HepG2 (cell line): ENCODE results near the gene PRKACB. TPM values are rescaled to one million over a fixed set of nuclear protein-coding genes. Genes with fewer than 3 reads are reported as not detected.

Experiments used
- ATAC-seq: fragments of 200-7000 bp; cut with Tn5 transposase; 3 replicates; pipeline ENCODE4 v1.9.1; 2020; ENCODE audit warnings: mild to moderate bottlenecking, moderate library complexity
- BruUV-seq: library from RNA; stranded (reverse); fragments of 400-500 nt; replicated peaks from 2 replicates; lab custom pipeline; 2021; lab: Mats Ljungman, UMichigan
- CTCF ChIA-PET: fragments of 300-600 bp; formaldehyde crosslinking; extraction: SDS; loops from one replicate; lab custom pipeline; 2021; ENCODE audit warnings: low total read pairs, inconsistent platforms, low intra/inter-chr PET ratio; lab: Yijun Ruan, JAX
- POLR2A ChIA-PET: fragments of 350-600 bp; sonication (Branson Sonifier 250); formaldehyde crosslinking; loops from one replicate; lab custom pipeline; 2020; ENCODE audit warnings: antibody characterized with exemption, inconsistent platforms; lab: Yijun Ruan, JAX
- DNase-seq: peaks from one replicate; pipeline ENCODE4 v3.0.0-alpha.2; 2015; ENCODE audit warnings: low spot score
- FAIRE-seq: peaks from 3 replicates; lab custom pipeline; 2011; peaks lifted over from hg19 to GRCh38; lab: Jason Lieb, UNC
- H2AFZ ChIP-seq: one replicate; pipeline ENCODE4 v1.6.1; 2011; ENCODE audit warnings: low read length, inconsistent platforms
- H3K27ac ChIP-seq: fragments of 300-600 bp; 3 replicates; pipeline ENCODE4 v1.8.0; 2011; ENCODE audit warnings: mixed run types, mild to moderate bottlenecking, mixed read lengths, low read length, inconsistent platforms; ENCODE audit not compliant: insufficient read depth; ENCODE audit errors: extremely low read length
- H3K27me3 ChIP-seq, 2 experiments: fragments of 200-600 bp in 1 of 2; 2 replicates in 1 of 2; 3 replicates in 1 of 2; pipeline versions ENCODE4 v1.6.0 to v1.8.0; 2011; ENCODE audit warnings: low read length in 2 of 2, mild to moderate bottlenecking in 2 of 2, moderate library complexity in 2 of 2, inconsistent platforms in 1 of 2; ENCODE audit not compliant: insufficient read depth in 2 of 2, control insufficient read depth in 1 of 2
- H3K36me3 ChIP-seq, 2 experiments: fragments of 200-600 bp in 1 of 2; replicated peaks in 1 of 2; 2 replicates in 1 of 2; 3 replicates in 1 of 2; pipeline versions ENCODE4 v1.5.1 to v1.8.0; 2011; ENCODE audit warnings: low read length in 2 of 2, inconsistent platforms in 1 of 2; ENCODE audit not compliant: insufficient read depth in 2 of 2, control insufficient read depth in 1 of 2
- H3K4me1 ChIP-seq: 2 replicates; pipeline ENCODE4 v1.5.1; 2012; ENCODE audit warnings: low read length, inconsistent platforms; ENCODE audit not compliant: insufficient read depth
- H3K4me2 ChIP-seq: 2 replicates; pipeline ENCODE4 v1.6.0; 2011; ENCODE audit warnings: low read depth, low read length, inconsistent platforms
- H3K4me3 ChIP-seq, 3 experiments: fragments of 200-600 bp in 1 of 3; sonication (generic), shearing (Covaris generic) in 1 of 3; replicated peaks in 1 of 3; 2 replicates each; pipeline ENCODE4 v1.5.1; 2011 to 2016; ENCODE audit warnings: low read length in 3 of 3, inconsistent platforms in 2 of 3, low read depth in 2 of 3, mild to moderate bottlenecking in 2 of 3, control low read depth in 1 of 3, mixed read lengths in 1 of 3; ENCODE audit not compliant: insufficient read depth in 1 of 3
- H3K79me2 ChIP-seq: one replicate; pipeline ENCODE4 v1.6.1; 2011; ENCODE audit warnings: low read length, inconsistent platforms; ENCODE audit not compliant: insufficient read depth
- H3K9ac ChIP-seq: 2 replicates; pipeline ENCODE4 v1.6.0; 2011; ENCODE audit warnings: mild to moderate bottlenecking, low read depth, low read length, inconsistent platforms; ENCODE audit not compliant: insufficient read depth
- H3K9me3 ChIP-seq: 2 replicates; pipeline ENCODE4 v1.5.1; 2012; ENCODE audit warnings: mild to moderate bottlenecking, low read length
- H4K20me1 ChIP-seq: 2 replicates; pipeline ENCODE4 v1.6.0; 2011; ENCODE audit warnings: inconsistent platforms, mild to moderate bottlenecking, low read length, moderate library complexity; ENCODE audit not compliant: insufficient read depth
- DNMT3B ChIP-seq: conservative IDR thresholded peaks from 2 replicates; pipeline ENCODE4 v1.6.1; 2016; ENCODE audit warnings: missing biosample characterization, control low read depth
- IKZF4 ChIP-seq: sonication (generic); formaldehyde crosslinking; IDR thresholded peaks from 2 replicates; pipeline ENCODE4 v1.5.1; 2020; ENCODE audit warnings: borderline replicate concordance, mild to moderate bottlenecking, low read depth, missing genetic modification reagents; ENCODE audit errors: not compliant biosample characterization
- KLF6 ChIP-seq: IDR thresholded peaks from 2 replicates; pipeline ENCODE4 v1.8.0; 2016; ENCODE audit warnings: missing biosample characterization, missing genetic modification reagents
- PTBP1 ChIP-seq: fragments of 200-400 bp; formaldehyde crosslinking; IDR thresholded peaks from 2 replicates; pipeline ENCODE4 v1.6.1; 2018; ENCODE audit warnings: low read length, low read depth; ENCODE audit not compliant: poor library complexity, severe bottlenecking
- SOX6 ChIP-seq, 2 experiments: fragments of 450-650 bp in 1 of 2; sonication (generic) in 1 of 2; formaldehyde crosslinking in 1 of 2; IDR thresholded peaks; 2 replicates each; pipeline versions ENCODE4 v1.4.0 to v1.6.1; 2017 to 2020; ENCODE audit warnings: antibody characterized with exemption in 1 of 2, mild to moderate bottlenecking in 1 of 2, missing genetic modification reagents in 1 of 2
- SSRP1 ChIP-seq: IDR thresholded peaks from 2 replicates; pipeline ENCODE4 v1.6.1; 2016; ENCODE audit warnings: control low read depth
- TGIF2 ChIP-seq: IDR thresholded peaks from 2 replicates; pipeline ENCODE4 v1.6.1; 2016; ENCODE audit warnings: control low read depth, missing compliant biosample characterization
- TMF1 ChIP-seq: sonication (generic); formaldehyde crosslinking; IDR thresholded peaks from 2 replicates; pipeline ENCODE4 v1.8.1; 2022; ENCODE audit warnings: low read depth, missing genetic modification reagents
- TOE1 ChIP-seq: sonication (generic); formaldehyde crosslinking; IDR thresholded peaks from 2 replicates; pipeline ENCODE4 v1.4.0; 2020; ENCODE audit warnings: mild to moderate bottlenecking, missing genetic modification reagents
- ZBTB20 ChIP-seq: sonication (generic); formaldehyde crosslinking; IDR thresholded peaks from 2 replicates; pipeline ENCODE4 v1.8.1; 2023; ENCODE audit warnings: missing genetic modification reagents, low read depth, mild to moderate bottlenecking, borderline replicate concordance
- WGBS: methylation state at CpG from one replicate; pipeline ENCODE4 v1.1.6; 2017; ENCODE audit warnings: low lambda C conversion rate; 5-methylcytosine and 5-hydroxymethylcytosine counted together
- in situ Hi-C: cut with HindIII; loops from 2 replicates; pipeline ENCODE4 v1.10.0; 2017; ENCODE audit warnings: low pct_unique_long_range_greater_than_20kb; ENCODE audit not compliant: extremely low pct_ligation_motif_present
- intact Hi-C: fragments of 100-400 bp; cut with micrococcal nuclease; formaldehyde crosslinking; loops from one replicate; pipeline ENCODE4 v1.10.0; 2022; ENCODE audit not compliant: unreplicated experiment
- polyA plus RNA-seq, 8 experiments: library from polyadenylated mRNA; depleted of rRNA in 3 of 8; stranded (reverse) in 7 of 8; unstranded in 1 of 8; fragments of >200 nt; fragmentation: Illumina TruSeq in 4 of 8; extraction: Trizol in 4 of 8; gene quantifications; 2 replicates each; pipeline versions ENCODE4 v1.2.1 to v1.2.3, GENCODE V29; 2011 to 2016; ENCODE audit warnings: low read depth in 4 of 8, missing spikeins in 1 of 8, mixed read lengths in 1 of 8; ENCODE audit not compliant: insufficient read depth in 1 of 8
- total RNA-seq, 5 experiments: library from RNA; depleted of rRNA; stranded (reverse); fragments of >200 nt; fragmentation: Illumina TruSeq; extraction: Trizol; gene quantifications; 2 replicates each; pipeline ENCODE4 v1.2.3, GENCODE V29; 2016; ENCODE audit warnings: low read depth in 1 of 5
- TF ChIP-seq, protein P1 (sequence below): sonication (generic); formaldehyde crosslinking; IDR thresholded peaks from 2 replicates; pipeline ENCODE4 v1.9.0; 2021; ENCODE audit warnings: missing genetic modification reagents, borderline replicate concordance

Gene PRKACB
- total and polyA plus RNA-seq, 2 of the 13 experiments (the other 11 are each of a cell fraction or from before 2014, with no cell fraction given) = 3.5 to 5.8 TPM

DNA sequence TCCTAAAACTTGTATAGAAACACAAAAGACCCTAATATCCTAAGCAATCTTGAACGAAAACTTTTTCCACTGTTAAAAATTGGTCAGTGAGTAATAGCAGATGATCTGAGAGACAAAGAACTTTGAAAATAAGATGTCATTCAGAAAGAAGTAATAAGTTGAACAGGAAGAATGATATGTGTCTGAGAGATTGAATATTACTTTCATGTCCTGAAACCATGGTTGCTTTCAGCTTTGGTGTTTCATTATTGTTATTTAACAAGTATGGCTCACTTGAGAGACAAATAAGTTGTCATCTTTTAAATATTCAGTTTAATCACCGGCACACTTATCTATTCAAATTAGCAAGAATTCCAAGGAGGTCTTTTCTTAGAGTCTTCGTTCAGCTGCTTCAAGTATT, 11.4 kb downstream of the PRKACB start (continued):
- no peak for TF ChIP-seq TGIF2 (CRISPR knock-in tag)

DNA sequence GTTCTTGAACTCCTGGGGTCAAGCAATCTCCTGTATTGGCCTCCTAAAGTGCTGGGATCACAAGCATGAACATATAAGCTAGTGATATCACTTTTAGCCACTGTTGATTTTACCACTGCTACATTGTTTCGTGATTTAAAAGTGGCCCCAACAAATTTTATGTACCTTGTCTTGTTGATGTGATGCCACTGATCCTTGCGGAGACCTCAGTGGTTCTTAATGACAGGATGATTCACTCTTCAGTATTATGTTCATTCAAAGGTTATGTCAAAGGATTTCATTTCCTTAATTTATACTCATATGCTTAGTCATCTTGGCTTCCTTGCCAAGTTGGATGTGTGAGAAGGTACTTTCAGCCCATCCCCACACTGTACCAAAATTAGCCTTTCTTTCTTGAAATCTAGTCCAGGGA, 12.1 kb downstream of the PRKACB start:
- Histone ChIP-seq H3K79me2 (no peaks in the 10 kb centered on the region), H3K4me2 (no peak overlapping the region), H3K9ac (no peak overlapping the region), H2AFZ (no peak overlapping the region), H3K27ac (no peak overlapping the region), H3K27me3 (no peaks in the 10 kb centered on the region; a peak in 1 of 5 replicates), H3K9me3 (no peaks in the 10 kb centered on the region), H3K4me1 (no peaks in the 10 kb centered on the region), H4K20me1 (no peaks in the 10 kb centered on the region), H3K36me3 (no peaks in the 10 kb centered on the region), H3K4me3 (no peak overlapping the region)
- ATAC-seq = no peak
- intact Hi-C loops (no loop called here), in situ Hi-C loops (no loop called here)
- CTCF ChIA-PET = no interaction called here
- POLR2A ChIA-PET = no interaction called here
- no peak for DNase-seq
- WGBS = 67% methylated on average over 2 of the region's 2 CpGs
- no peak for FAIRE-seq
- no TSS peak for BruUV-seq
- TF ChIP-seq SSRP1 = no peak
- no peak for TF ChIP-seq SOX6 (IDR thresholded peaks at IDR 0.05)
- TF ChIP-seq SOX6 (CRISPR knock-in tag; IDR thresholded peaks at IDR 0.05) = no peak
- no peak for TF ChIP-seq ZBTB20 (CRISPR knock-in tag)
- TF ChIP-seq IKZF4 = no peak
- no peak for TF ChIP-seq TOE1 (CRISPR knock-in tag)
- no peak for TF ChIP-seq KLF6
- TF ChIP-seq PTBP1 = no peak
- TF ChIP-seq DNMT3B = no peak
- TF ChIP-seq TMF1 = no peak
- TF ChIP-seq, protein P1, sequence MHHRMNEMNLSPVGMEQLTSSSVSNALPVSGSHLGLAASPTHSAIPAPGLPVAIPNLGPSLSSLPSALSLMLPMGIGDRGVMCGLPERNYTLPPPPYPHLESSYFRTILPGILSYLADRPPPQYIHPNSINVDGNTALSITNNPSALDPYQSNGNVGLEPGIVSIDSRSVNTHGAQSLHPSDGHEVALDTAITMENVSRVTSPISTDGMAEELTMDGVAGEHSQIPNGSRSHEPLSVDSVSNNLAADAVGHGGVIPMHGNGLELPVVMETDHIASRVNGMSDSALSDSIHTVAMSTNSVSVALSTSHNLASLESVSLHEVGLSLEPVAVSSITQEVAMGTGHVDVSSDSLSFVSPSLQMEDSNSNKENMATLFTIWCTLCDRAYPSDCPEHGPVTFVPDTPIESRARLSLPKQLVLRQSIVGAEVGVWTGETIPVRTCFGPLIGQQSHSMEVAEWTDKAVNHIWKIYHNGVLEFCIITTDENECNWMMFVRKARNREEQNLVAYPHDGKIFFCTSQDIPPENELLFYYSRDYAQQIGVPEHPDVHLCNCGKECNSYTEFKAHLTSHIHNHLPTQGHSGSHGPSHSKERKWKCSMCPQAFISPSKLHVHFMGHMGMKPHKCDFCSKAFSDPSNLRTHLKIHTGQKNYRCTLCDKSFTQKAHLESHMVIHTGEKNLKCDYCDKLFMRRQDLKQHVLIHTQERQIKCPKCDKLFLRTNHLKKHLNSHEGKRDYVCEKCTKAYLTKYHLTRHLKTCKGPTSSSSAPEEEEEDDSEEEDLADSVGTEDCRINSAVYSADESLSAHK (CRISPR knock-in tag) = no peak
- TF ChIP-seq, all 625 proteins: peak for 0
